Measurements from ENCODE around the gene TBC1D22A.

Gene TBC1D22A

GRCh38 chr22:47023871-47024270, 261.4 kb downstream of the TBC1D22A start:
- Histone ChIP-seq H3K4me1 (peaks cover 0 to 16% (median 0%) of the 10 kb centered on the region in 10 experiments; a peak in 5 of 20 replicates), H3K4me2 (no peak overlapping the region), H3K9ac (no peak overlapping the region), H4K20me1 (peaks cover 0 to 87% (median 5%) of the 10 kb centered on the region in 11 experiments; a peak in 13 of 22 replicates), H3K36me3 (peaks cover 28 to 57% (median 41%) of the 10 kb centered on the region in 11 experiments; a peak in 20 of 22 replicates), H3K27ac (no peak overlapping the region), H3K9me3 (replicated peaks in 1 of 11) (peaks cover 0 to 31% (median 28%) of the 10 kb centered on the region in 11 experiments; a peak in 18 of 22 replicates), H3K4me3 (no peak overlapping the region), H3K27me3 (no peaks in the 10 kb centered on the region)
- no peak for TF ChIP-seq Cebpa-rat (IDR thresholded peaks at IDR 0.05)

GRCh38 chr22:47027766-47028165, 265.3 kb downstream of the TBC1D22A start:
- Histone ChIP-seq H3K4me3 (no peak overlapping the region), H4K20me1 (peaks cover 21 to 87% (median 42%) of the 10 kb centered on the region in 11 experiments; a peak in 20 of 22 replicates), H3K4me2 (no peak overlapping the region), H3K27ac (no peak overlapping the region), H3K4me1 (no peaks in the 10 kb centered on the region), H3K27me3 (no peaks in the 10 kb centered on the region), H3K36me3 (peaks cover 8 to 66% (median 25%) of the 10 kb centered on the region in 11 experiments; a peak in 20 of 22 replicates), H3K9me3 (replicated peaks in 1 of 11) (no peaks in the 10 kb centered on the region), H3K9ac (no peak overlapping the region)
- no peak for TF ChIP-seq Cebpa-rat (IDR thresholded peaks at IDR 0.05)

GRCh38 chr22:47029244-47030074, 267.0 kb downstream of the TBC1D22A start:
- TF ChIP-seq Cebpa-rat (IDR thresholded peaks at IDR 0.05), result no peak

GRCh38 chr22:47030143-47030661, 267.8 kb downstream of the TBC1D22A start:
- Histone ChIP-seq H3K36me3 (peaks cover 0 to 71% (median 13%) of the 10 kb centered on the region in 11 experiments; a peak in 15 of 22 replicates), H3K9ac (no peak overlapping the region), H3K4me1 (no peaks in the 10 kb centered on the region), H3K27me3 (no peaks in the 10 kb centered on the region), H3K4me2 (no peak overlapping the region), H3K9me3 (replicated peaks in 1 of 11) (no peaks in the 10 kb centered on the region), H4K20me1 (peaks cover 27 to 97% (median 66%) of the 10 kb centered on the region in 11 experiments; a peak in 21 of 22 replicates), H3K4me3 (no peak overlapping the region), H3K27ac (no peak overlapping the region)
- TF ChIP-seq Cebpa-rat (IDR thresholded peaks at IDR 0.05), result no peak

More at GRCh38 chr22:47029244-47030074, 267.0 kb downstream of the TBC1D22A start:
- Histone ChIP-seq H3K9ac (no peak overlapping the region), H3K4me1 (no peaks in the 10 kb centered on the region), H4K20me1 (peaks cover 27 to 93% (median 59%) of the 10 kb centered on the region in 11 experiments; a peak in 21 of 22 replicates), H3K9me3 (replicated peaks in 1 of 11) (no peaks in the 10 kb centered on the region), H3K36me3 (peaks cover 0 to 66% (median 15%) of the 10 kb centered on the region in 11 experiments; a peak in 16 of 22 replicates), H3K4me2 (no peak overlapping the region), H3K27ac (no peak overlapping the region), H3K4me3 (no peak overlapping the region), H3K27me3 (no peaks in the 10 kb centered on the region)

GRCh38 chr22:47030881-47031627, 268.6 kb downstream of the TBC1D22A start:
- Histone ChIP-seq H4K20me1 (peaks cover 27 to 98% (median 74%) of the 10 kb centered on the region in 11 experiments; a peak in 21 of 22 replicates), H3K4me1 (no peaks in the 10 kb centered on the region), H3K36me3 (peaks cover 0 to 80% (median 13%) of the 10 kb centered on the region in 11 experiments; a peak in 15 of 22 replicates), H3K9ac (no peak overlapping the region), H3K9me3 (replicated peaks in 1 of 11) (no peaks in the 10 kb centered on the region), H3K4me3 (no peak overlapping the region), H3K4me2 (no peak overlapping the region), H3K27me3 (no peaks in the 10 kb centered on the region), H3K27ac (no peak overlapping the region)
- no peak for TF ChIP-seq Cebpa-rat (IDR thresholded peaks at IDR 0.05)

GRCh38 chr22:47031628-47031915, 269.1 kb downstream of the TBC1D22A start:
- Histone ChIP-seq H3K4me3 (no peak overlapping the region), H3K4me1 (no peaks in the 10 kb centered on the region), H4K20me1 (peaks cover 27 to 98% (median 79%) of the 10 kb centered on the region in 11 experiments; a peak in 21 of 22 replicates), H3K36me3 (peaks cover 0 to 85% (median 17%) of the 10 kb centered on the region in 11 experiments; a peak in 17 of 22 replicates), H3K9me3 (replicated peaks in 1 of 11) (no peaks in the 10 kb centered on the region), H3K9ac (no peak overlapping the region), H3K27ac (no peak overlapping the region), H3K4me2 (no peak overlapping the region), H3K27me3 (no peaks in the 10 kb centered on the region)
- no peak for TF ChIP-seq Cebpa-rat (IDR thresholded peaks at IDR 0.05)

- H3K4me3 ChIP-seq, result no peak overlapping the region
- no peak for TF ChIP-seq Cebpa-rat (IDR thresholded peaks at IDR 0.05)
- peaks cover 0 to 92% (median 25%) of the 10 kb centered on the region in 11 experiments; a peak in 18 of 22 replicates for H3K36me3 ChIP-seq
- no peaks in the 10 kb centered on the region for H3K9me3 ChIP-seq (replicated peaks in 1 of 11)
- H3K4me2 ChIP-seq, result no peak overlapping the region
- peaks cover 27 to 97% (median 82%) of the 10 kb centered on the region in 11 experiments; a peak in 21 of 22 replicates for H4K20me1 ChIP-seq
- H3K27me3 ChIP-seq, result no peaks in the 10 kb centered on the region
- H3K4me1 ChIP-seq, result no peaks in the 10 kb centered on the region
- H3K9ac ChIP-seq, result no peak overlapping the region
- no peak overlapping the region for H3K27ac ChIP-seq
These were observed 269.9 kb downstream of the TBC1D22A start for GRCh38 chr22:47032091-47032943.

- Histone ChIP-seq H3K27ac (no peak overlapping the region), H4K20me1 (peaks cover 27 to 96% (median 82%) of the 10 kb centered on the region in 11 experiments; a peak in 21 of 22 replicates), H3K27me3 (no peaks in the 10 kb centered on the region), H3K4me1 (no peaks in the 10 kb centered on the region), H3K4me3 (no peak overlapping the region), H3K36me3 (peaks cover 0 to 94% (median 33%) of the 10 kb centered on the region in 11 experiments; a peak in 18 of 22 replicates), H3K9ac (no peak overlapping the region), H3K9me3 (replicated peaks in 1 of 11) (no peaks in the 10 kb centered on the region), H3K4me2 (no peak overlapping the region)
- TF ChIP-seq Cebpa-rat (IDR thresholded peaks at IDR 0.05), result no peak
These were observed 270.7 kb downstream of the TBC1D22A start for GRCh38 chr22:47032956-47033647.
